RWPE1 (cell line): ENCODE results near the gene NDUFS2.

Experiments used
- CTCF ChIA-PET: fragments of 350-600 bp; sonication (Branson Sonifier 250); formaldehyde crosslinking; extraction: SDS; loops from one replicate; lab custom pipeline; 2021; lab: Yijun Ruan, JAX
- POLR2A ChIA-PET: fragments of 400-600 bp; formaldehyde crosslinking; extraction: SDS; loops from one replicate; lab custom pipeline; 2020; ENCODE audit warnings: antibody characterized with exemption; ENCODE audit not compliant: low non-redundant PET; lab: Yijun Ruan, JAX
- DNase-seq: peaks from one replicate; pipeline ENCODE4 v3.0.0; 2012; ENCODE audit warnings: low spot score
- H3K27ac ChIP-seq: fragments of 450-650 bp; 2 replicates; pipeline ENCODE4 v1.5.1; 2017
- TF ChIP-seq, protein P1 (sequence below): fragments of 450-650 bp; conservative IDR thresholded peaks from 2 replicates; pipeline ENCODE4 v1.5.1; 2017; ENCODE audit warnings: low read depth, mild to moderate bottlenecking

NDUFS2 gene

DNA sequence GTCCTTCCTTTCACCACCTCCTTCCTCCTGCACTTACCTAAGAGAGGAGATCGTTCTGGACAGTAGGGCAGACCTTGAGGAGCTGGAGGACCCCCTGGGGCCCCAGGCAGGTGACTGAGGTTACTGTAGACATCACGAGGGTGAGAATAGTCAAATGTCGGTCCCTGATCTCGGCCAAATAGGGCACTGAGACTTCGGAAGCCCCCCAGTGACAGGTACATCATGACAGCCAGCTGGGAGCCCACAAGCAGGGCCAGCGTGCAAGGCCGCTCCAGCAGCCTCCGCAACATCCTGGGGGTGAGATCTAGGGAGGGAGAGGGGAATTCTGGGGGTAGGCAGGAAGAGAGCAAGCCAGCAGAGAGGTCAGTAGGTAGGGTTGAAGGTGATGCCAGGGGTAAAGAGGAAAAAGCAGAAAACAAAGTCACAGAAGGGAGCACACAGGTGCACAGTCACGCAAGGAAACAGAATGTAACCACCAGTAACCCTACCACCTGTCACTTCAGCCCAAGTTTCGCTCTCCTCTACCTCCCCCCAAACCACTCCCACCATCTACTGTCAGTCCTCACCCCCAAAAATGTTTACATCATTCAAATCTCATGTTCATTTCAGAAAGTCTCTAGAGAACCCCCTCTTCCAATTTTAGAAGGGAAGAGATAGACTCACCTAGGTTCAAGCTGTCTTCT, 26.3 kb upstream of the NDUFS2 start:
- ChIA-PET POLR2A (no interaction called here), CTCF (interaction anchor here (0.7 to 1.1 kb wide), 2 partner anchors 102 to 236 kb away, joined by 3 read pairs; no protein-coding TSS in a partner anchor)
- TF ChIP-seq, protein P1, sequence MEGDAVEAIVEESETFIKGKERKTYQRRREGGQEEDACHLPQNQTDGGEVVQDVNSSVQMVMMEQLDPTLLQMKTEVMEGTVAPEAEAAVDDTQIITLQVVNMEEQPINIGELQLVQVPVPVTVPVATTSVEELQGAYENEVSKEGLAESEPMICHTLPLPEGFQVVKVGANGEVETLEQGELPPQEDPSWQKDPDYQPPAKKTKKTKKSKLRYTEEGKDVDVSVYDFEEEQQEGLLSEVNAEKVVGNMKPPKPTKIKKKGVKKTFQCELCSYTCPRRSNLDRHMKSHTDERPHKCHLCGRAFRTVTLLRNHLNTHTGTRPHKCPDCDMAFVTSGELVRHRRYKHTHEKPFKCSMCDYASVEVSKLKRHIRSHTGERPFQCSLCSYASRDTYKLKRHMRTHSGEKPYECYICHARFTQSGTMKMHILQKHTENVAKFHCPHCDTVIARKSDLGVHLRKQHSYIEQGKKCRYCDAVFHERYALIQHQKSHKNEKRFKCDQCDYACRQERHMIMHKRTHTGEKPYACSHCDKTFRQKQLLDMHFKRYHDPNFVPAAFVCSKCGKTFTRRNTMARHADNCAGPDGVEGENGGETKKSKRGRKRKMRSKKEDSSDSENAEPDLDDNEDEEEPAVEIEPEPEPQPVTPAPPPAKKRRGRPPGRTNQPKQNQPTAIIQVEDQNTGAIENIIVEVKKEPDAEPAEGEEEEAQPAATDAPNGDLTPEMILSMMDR: no peak
- H3K27ac ChIP-seq: no peak overlapping the region; the same call in none of the 2 replicates
- DNase-seq: no peak

DNA sequence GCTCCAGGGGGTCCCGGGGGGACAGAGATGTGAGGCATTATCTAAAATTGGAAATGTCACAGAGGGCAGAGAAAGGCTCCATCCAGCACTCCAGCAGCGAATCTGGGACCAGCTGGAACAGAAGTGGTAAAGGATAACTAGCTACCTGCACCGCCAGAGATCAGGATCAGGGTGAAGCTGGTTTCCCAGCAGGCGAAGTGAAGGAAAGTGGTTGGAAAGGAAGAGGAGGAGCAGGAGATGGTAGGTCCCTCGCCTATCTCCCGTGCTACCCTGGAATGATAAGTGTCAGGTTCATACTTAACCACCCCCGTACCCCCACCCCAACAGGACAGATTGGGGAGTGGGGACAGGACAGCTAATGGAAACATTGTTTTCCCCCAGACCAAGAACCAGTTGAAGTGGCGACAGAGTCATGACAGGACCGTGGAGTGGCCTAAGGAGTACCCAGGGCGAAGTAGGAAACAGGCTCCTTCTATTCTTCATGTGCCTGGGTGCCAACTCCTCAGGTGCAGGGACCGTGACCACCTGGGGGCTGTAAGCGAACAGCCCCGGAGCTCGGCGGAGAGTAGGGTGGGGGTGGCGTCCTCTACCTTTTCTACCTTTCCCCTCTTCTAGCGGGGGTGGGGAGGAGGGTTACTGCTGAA, 25.6 kb upstream of the NDUFS2 start:
- TF ChIP-seq, protein P1: no peak
- H3K27ac ChIP-seq: peak overlapping the region; percentile 74
- ChIA-PET CTCF (interaction anchor here (0.7 to 1.0 kb wide), 2 partner anchors 19 to 103 kb away, joined by 3 read pairs; no protein-coding TSS in a partner anchor), POLR2A (no interaction called here)
- DNase-seq: peak; percentile 17

DNA sequence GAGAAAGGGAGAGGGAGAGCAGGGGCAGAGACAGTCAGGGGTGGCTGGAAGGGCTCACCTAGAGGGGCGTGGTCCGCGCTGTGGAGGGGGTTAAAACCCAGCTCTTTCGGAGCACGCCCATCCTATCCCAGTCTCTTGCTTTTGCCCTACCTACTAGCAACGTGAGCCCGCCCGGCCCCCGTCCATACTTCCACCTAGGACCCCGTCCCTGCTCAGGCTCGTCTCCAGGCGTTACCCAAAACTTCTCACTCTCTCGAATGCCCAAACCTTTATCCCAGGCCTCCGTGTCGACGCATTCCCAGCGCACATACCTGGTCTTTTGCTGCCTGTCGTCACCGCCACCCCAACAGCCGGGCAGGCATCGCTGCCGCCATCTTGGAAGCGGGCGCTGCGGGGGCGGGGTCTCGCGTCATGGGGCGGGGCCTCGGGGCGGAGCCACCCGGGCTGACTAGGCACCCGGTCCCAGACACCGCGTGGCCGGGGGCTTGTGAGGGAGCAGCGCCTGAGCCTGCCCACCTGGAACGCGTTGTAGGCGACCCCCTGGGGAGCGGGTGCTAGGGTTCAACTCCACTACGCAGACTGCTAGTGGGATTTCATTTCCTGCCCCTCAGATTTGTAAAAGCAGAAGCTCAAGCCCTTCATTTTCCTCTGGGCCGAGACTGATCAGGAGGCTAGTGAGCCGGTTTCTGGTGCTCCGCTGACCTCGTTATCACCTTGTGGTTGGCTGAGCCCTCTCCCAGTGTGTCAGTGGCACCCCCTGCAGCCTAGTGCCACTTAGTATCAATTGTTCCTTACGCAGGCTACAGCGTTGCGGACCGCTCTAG, 24.8 kb upstream of the NDUFS2 start, which contains the start of gene B4GALT3:
B4GALT3 (minus strand) TSS at position 396 of the 824 bp plus-strand sequence. CDS start 1,447 bp downstream, outside the sequence.
- POLR2A ChIA-PET: no interaction called here
- peak; percentile 94 for DNase-seq
- CTCF ChIA-PET: interaction anchor here (1.0 kb wide), 1 partner anchor 19 kb away, joined by 3 read pairs; no protein-coding TSS in a partner anchor
- peak within 1 kb of the TSS; percentile 74 for H3K27ac ChIP-seq
- TF ChIP-seq, protein P1: no peak

DNA sequence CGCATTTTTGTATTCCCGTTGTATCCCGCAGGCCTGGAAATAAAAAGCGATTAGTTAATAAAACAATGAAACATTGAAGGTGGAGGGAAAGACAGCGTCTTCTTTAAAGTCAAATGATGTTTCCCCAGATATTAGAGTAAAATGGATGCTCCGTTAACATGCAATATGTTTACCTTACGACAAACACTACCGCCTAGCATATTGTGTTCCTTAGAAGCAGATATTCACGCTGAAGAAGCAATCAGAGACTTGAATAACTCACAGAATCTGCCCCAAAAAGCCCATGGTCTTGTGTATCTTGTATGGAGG, 24.3 kb upstream of the NDUFS2 start:
- TF ChIP-seq, protein P1: no peak
- no peak for DNase-seq

DNA sequence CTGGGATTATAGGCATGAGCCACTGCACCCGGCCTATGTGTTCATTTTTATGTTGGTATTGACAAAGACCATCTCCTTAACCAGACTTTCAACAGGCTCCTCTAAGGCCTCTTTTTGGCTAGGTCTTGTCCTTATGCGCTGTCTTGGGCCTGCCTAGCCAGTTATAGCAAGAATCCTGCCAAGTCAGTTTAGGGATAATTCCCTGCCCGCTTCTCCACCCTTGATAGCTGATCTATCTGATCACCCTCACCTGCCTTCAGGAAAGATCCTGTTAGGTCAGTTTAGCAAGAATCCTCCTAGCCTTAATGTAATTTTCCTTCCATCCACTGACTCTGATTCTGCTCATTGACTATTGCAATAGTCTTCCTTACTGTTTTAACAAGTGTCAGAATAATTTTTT, 22.5 kb upstream of the NDUFS2 start:
- CTCF ChIA-PET: no interaction called here
- DNase-seq: no peak

More for the DNA sequence above, 24.3 kb upstream of the NDUFS2 start:
- ChIA-PET POLR2A (no interaction called here), CTCF (no interaction called here)
- H3K27ac ChIP-seq: peak overlapping the region; percentile 74

DNA sequence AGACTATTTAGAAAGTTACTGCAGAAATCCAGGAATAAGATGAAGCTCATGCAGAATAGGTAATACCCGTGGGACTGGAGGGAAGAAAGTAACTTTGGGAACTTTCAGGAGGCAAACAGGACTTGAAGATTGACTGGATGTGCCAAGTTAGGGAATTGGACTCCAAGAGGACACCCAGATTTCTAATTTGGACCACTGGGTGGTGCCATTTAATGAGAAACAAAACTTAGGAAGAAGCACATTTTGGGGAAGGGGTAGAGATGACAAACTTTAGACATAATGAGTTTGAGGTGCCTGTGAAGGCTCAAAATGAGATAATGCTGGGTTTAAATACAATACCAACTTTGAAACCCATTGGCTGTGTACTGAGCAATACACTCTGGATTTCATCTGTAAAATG, 21.5 kb upstream of the NDUFS2 start:
- H3K27ac ChIP-seq: no peak overlapping the region
- TF ChIP-seq, protein P1: no peak; the same call in 1 of the 2 replicates
- ChIA-PET CTCF (interaction anchor here (0.6 to 0.7 kb wide), 2 partner anchors 10 to 198 kb away, joined by 3 read pairs; no protein-coding TSS in a partner anchor), POLR2A (no interaction called here)
- DNase-seq: no peak

More for the DNA sequence above, 22.5 kb upstream of the NDUFS2 start:
- POLR2A ChIA-PET: no interaction called here
- H3K27ac ChIP-seq: no peak overlapping the region
- TF ChIP-seq, protein P1: no peak
